HG03571 (cell line): ENCODE data around the gene KRTAP15-1.

Source experiments
- ATAC-seq: cut with Tn5 transposase; IDR thresholded peaks from one replicate; pipeline ENCODE4 v1.9.1; 2021; ENCODE audit not compliant: unreplicated experiment

Gene KRTAP15-1

GRCh38 chr21:30439975-30440374 lies at the start of gene KRTAP15-1:
TSS of gene KRTAP15-1 (plus strand) at chr21:30440275. CDS start at chr21:30440328, 53 bp downstream.
- no peak for ATAC-seq

GRCh38 chr21:30391492-30392025 lies 48.5 kb upstream of the KRTAP15-1 start:
- ATAC-seq: no peak

- ATAC-seq: no peak
Measured at GRCh38 chr21:30395731-30396130, 44.3 kb upstream of the KRTAP15-1 start, which contains the start of gene KRTAP13-1. TSS of gene KRTAP13-1 (plus strand) at chr21:30396031. CDS start at chr21:30396087, 56 bp downstream.

- ATAC-seq: no peak
Measured at GRCh38 chr21:30408782-30409494, 31.1 kb upstream of the KRTAP15-1 start.

GRCh38 chr21:30415993-30416392 lies 24.1 kb upstream of the KRTAP15-1 start:
- ATAC-seq: no peak

GRCh38 chr21:30425826-30426225 lies 14.2 kb upstream of the KRTAP15-1 start, which contains the start of gene KRTAP13-3:
TSS of gene KRTAP13-3 (minus strand) at chr21:30425926. CDS start at chr21:30425912, 14 bp downstream.
- no peak for ATAC-seq

GRCh38 chr21:30426731-30427130 lies 13.3 kb upstream of the KRTAP15-1 start:
- ATAC-seq: no peak

GRCh38 chr21:30430170-30430655 lies 9.9 kb upstream of the KRTAP15-1 start, which contains the start of gene KRTAP13-4:
TSS of gene KRTAP13-4 (plus strand) at chr21:30430220. CDS start at chr21:30430276, 56 bp downstream.
- no peak for ATAC-seq

GRCh38 chr21:30434033-30434631 lies 5.9 kb upstream of the KRTAP15-1 start:
- no peak for ATAC-seq

- ATAC-seq: no peak
Measured at GRCh38 chr21:30437010-30437565, 3.0 kb upstream of the KRTAP15-1 start.

GRCh38 chr21:30443226-30443625 lies 3.2 kb downstream of the KRTAP15-1 start:
- ATAC-seq: no peak

- ATAC-seq: no peak
Measured at GRCh38 chr21:30444204-30444603, 4.1 kb downstream of the KRTAP15-1 start.

- no peak for ATAC-seq
Measured at GRCh38 chr21:30447056-30447455, 7.0 kb downstream of the KRTAP15-1 start.

- ATAC-seq: no peak
Measured at GRCh38 chr21:30448514-30448913, 8.4 kb downstream of the KRTAP15-1 start.

- no peak for ATAC-seq
Measured at GRCh38 chr21:30463713-30464112, 23.6 kb downstream of the KRTAP15-1 start.

GRCh38 chr21:30468900-30469714 lies 29.0 kb downstream of the KRTAP15-1 start:
- no peak for ATAC-seq

GRCh38 chr21:30478004-30478403 lies 37.9 kb downstream of the KRTAP15-1 start:
- no peak for ATAC-seq

GRCh38 chr21:30479259-30479658 lies 39.2 kb downstream of the KRTAP15-1 start:
- ATAC-seq: no peak

- no peak for ATAC-seq
Measured at GRCh38 chr21:30480145-30480544, 40.1 kb downstream of the KRTAP15-1 start, which contains the start of gene KRTAP19-1. TSS of gene KRTAP19-1 (minus strand) at chr21:30480367. CDS start at chr21:30480317, 50 bp downstream.

- ATAC-seq: no peak
Measured at GRCh38 chr21:30482130-30482529, 42.1 kb downstream of the KRTAP15-1 start.
